Activated T-helper 17 cell treated with anti-CD3 and anti-CD28 coated beads, Interleukin-2, amount 50 U/mL, for 72 hours (primary cell): ENCODE measurements around the gene PIP5K1C. TPM values are rescaled to one million over a fixed set of nuclear protein-coding genes. Genes with fewer than 3 reads are reported as not detected.

Experiments used
- ATAC-seq: fragments of 150-1000 bp; cut with Tn5 transposase; replicated peaks from 2 replicates; pipeline ENCODE4 v1.10.0; 2021; ENCODE audit warnings: mild to moderate bottlenecking, moderate library complexity
- H3K27ac Mint-ChIP-seq: one replicate; pipeline ENCODE4 v1.8.0; 2022; ENCODE audit warnings: mixed read lengths
- H3K27me3 Mint-ChIP-seq: one replicate; pipeline ENCODE4 v1.8.0; 2022; ENCODE audit warnings: mixed read lengths
- H3K36me3 Mint-ChIP-seq: one replicate; pipeline ENCODE4 v1.8.0; 2022; ENCODE audit warnings: low read depth, mild to moderate bottlenecking, mixed read lengths
- H3K4me1 Mint-ChIP-seq: one replicate; pipeline ENCODE4 v1.8.0; 2022; ENCODE audit warnings: mixed read lengths
- H3K4me3 Mint-ChIP-seq: one replicate; pipeline ENCODE4 v1.8.0; 2022; ENCODE audit warnings: mild to moderate bottlenecking, mixed read lengths
- H3K9me3 Mint-ChIP-seq: one replicate; pipeline ENCODE4 v1.8.0; 2022; ENCODE audit warnings: mixed read lengths
- total RNA-seq, 2 donors: library from RNA; stranded (reverse); gene quantifications; one replicate each; pipeline ENCODE4 v1.2.3, GENCODE V29; 2022

Gene PIP5K1C
- total RNA-seq, 2 donors from 2014 or later = 16.1 to 26.2 TPM

DNA sequence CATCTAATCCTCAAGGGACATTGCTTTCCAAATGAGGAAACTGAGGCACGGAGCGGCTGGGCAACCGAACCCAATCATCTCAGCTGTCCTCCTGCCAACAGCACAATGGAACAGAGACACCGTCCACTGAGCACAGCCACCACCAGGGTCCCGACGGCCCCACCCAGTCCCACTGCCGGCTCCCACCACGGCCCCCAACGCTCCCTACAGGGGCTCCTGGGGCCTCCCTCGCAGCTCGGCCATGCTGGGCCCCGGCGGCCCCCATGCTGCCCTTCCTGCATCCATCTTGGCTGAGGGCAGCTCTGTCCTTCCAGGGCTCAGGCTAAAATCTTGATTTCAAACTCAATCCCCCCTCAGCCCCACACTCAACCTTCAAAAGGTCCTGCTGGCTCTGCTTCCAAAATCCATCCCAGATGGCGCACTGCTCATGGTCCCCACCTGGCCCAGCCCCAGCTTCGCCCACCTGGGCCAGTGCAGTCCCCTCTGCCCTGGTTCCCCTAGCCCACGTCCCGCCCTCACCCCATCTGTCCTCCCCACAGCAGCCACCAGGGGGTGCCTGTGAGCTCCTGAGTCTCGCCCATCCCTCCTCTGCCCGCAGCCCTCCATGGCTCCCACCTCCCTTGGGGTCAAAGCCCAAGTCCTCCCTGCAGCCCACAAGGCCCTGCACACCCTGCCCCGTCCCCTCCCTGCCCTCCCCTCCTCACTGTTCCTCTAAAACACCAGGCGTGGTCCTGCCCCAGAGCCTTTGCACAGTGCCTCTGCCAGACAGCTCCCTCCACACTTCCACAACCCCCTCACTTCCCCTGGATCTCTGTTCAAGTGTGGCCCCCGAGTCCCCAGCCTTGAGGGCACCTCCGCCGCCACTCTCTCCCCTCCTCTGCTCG is 7.9 kb downstream of the PIP5K1C start:
- Mint-ChIP-seq H3K4me1 (peaks cover 34% of the 10 kb centered on the region), H3K4me3 (peak overlapping the region; percentile 33), H3K27me3 (no peaks in the 10 kb centered on the region), H3K27ac (no peak overlapping the region), H3K36me3 (peaks cover 6% of the 10 kb centered on the region), H3K9me3 (no peaks in the 10 kb centered on the region)
- ATAC-seq = no peak

DNA sequence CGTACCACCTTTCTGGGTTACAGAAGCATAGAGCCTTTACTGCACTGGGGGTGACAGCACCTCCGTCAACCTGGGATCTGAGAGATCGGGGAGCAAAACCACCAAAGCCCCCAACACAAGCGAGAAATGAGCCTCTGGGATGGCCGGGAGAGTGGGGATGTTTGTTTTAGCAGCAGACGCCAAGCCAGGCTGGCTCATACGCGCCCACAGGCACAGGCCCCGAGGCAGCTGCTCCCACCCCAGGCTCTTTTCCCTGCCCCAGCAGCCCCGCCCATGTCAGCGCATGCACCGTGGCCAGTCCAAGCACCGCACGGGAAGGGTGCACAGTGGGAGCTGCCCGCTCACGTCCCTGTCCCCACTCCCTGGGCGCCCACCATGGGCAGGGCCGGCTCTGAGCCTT is 8.5 kb downstream of the PIP5K1C start:
- Mint-ChIP-seq H3K27me3 (no peaks in the 10 kb centered on the region), H3K4me1 (peaks cover 39% of the 10 kb centered on the region), H3K27ac (peak overlapping the region; percentile 86), H3K4me3 (peak overlapping the region; percentile 72), H3K9me3 (no peaks in the 10 kb centered on the region), H3K36me3 (peaks cover 6% of the 10 kb centered on the region)
- no peak for ATAC-seq

DNA sequence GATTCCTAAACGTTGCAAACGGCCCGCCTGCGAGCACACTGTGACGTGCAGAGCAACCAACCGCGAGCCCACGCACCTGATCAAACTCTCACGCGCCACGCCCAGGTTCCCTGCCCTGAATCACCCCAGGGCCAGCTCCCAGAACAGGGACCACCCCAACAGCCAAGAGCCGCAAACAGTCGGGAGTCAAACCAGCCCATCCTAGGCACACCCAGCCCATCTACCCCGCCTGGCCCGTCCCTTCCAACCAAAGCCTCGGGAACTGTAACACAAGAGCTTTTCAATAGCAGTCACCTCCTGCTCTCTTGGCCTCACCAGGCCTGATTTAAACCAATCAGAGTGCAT is 8.9 kb downstream of the PIP5K1C start:
- H3K27ac Mint-ChIP-seq = peak overlapping the region; percentile 86
- ATAC-seq = peak; percentile 18
- H3K4me3 Mint-ChIP-seq = peak overlapping the region; percentile 72
- peaks cover 6% of the 10 kb centered on the region for H3K36me3 Mint-ChIP-seq
- H3K27me3 Mint-ChIP-seq = no peaks in the 10 kb centered on the region
- peaks cover 39% of the 10 kb centered on the region for H3K4me1 Mint-ChIP-seq
- H3K9me3 Mint-ChIP-seq = no peaks in the 10 kb centered on the region

DNA sequence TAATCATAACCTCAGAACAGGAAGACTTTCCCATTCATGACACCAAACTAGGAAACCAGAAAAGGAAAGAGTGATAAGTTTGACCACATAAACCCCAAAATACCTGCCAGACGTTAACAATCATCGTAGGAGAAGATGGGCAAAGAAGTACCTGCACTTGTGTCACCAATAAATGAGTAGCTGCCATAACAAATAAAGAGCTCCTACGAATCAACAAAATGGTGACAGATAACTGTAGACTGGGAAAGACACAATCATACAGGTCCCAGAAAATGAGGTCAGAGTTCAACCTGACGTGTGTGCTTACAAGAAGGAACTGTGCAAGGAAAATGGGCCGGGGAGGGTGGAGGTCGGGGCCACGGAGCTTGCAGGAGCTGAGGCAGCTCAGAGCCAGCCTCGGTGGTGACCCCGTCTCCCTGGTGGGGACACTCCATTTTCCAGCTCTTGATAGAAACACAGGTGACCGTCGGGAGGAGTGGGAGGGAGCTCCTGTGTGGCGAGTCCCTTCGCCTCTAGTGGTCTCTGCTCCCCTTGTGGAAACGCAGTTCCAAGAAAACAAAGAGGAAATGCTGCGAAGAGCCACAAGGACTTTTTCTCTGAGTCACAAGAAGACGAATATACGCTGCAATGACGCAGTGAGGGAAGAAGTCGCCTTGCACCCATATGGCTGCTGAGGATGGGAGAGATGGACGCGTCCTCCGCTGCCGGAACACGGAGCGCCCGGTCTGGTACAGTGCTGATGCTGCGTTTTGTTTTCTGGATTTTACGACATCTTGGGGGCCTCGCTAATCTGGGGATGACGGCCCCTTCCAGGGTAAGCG is 9.5 kb downstream of the PIP5K1C start:
- peak overlapping the region; percentile 86 for H3K27ac Mint-ChIP-seq
- H3K9me3 Mint-ChIP-seq = no peaks in the 10 kb centered on the region
- no peaks in the 10 kb centered on the region for H3K27me3 Mint-ChIP-seq
- peaks cover 39% of the 10 kb centered on the region for H3K4me1 Mint-ChIP-seq
- H3K36me3 Mint-ChIP-seq = peaks cover 6% of the 10 kb centered on the region
- H3K4me3 Mint-ChIP-seq = peak overlapping the region; percentile 72
- ATAC-seq = peak; percentile 80

DNA sequence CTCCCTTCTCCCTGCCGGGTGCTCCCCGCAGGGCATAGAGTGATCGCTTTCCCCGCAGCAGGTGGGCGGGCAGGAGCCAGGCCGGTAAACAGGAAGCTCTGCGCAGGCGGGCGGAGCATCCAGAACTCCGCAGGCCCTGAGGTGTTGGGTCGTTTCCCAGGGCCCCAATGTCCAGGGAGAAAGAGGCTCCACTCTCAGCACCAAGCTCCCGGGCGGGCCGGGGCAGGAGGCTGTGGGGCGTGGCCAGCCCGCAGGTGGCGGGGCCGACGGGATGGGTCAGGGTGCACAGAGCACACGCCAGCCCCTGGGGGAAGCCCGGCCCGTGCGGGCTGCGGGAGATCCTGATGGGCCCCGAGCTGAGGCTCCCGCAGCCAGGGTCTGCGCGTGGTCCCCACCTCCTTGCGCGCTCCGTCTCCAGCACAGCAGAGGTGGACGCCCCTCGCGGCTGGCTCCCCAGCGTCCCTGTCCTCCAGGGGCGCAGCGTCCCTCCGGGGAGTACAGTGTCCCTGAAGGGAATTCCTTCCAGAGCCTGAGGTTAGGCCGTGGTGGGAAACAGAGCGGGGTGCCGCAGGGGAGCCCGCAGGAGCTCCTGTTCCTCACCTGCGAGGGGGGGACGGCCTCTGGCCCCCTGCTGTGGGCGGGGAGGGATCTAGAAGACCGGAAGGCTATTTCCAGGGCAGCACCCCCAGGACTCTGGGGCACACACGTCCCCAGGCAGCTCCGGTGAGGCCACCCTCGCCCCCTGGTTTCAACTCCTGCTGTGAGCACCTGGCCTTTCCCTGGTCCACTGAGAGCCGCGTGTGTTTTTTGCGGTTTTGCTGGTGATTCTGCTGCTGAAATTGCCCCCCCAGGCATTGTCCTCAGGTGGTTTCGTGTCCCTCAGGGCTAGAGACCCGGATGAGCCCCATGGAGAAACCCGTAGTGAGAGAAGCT is 12.2 kb downstream of the PIP5K1C start:
- peak; percentile 32 for ATAC-seq
- H3K4me1 Mint-ChIP-seq = peaks cover 38% of the 10 kb centered on the region
- H3K9me3 Mint-ChIP-seq = no peaks in the 10 kb centered on the region
- no peaks in the 10 kb centered on the region for H3K27me3 Mint-ChIP-seq
- peaks cover 6% of the 10 kb centered on the region for H3K36me3 Mint-ChIP-seq
- peak overlapping the region; percentile 46 for H3K27ac Mint-ChIP-seq
- peak overlapping the region; percentile 79 for H3K4me3 Mint-ChIP-seq

DNA sequence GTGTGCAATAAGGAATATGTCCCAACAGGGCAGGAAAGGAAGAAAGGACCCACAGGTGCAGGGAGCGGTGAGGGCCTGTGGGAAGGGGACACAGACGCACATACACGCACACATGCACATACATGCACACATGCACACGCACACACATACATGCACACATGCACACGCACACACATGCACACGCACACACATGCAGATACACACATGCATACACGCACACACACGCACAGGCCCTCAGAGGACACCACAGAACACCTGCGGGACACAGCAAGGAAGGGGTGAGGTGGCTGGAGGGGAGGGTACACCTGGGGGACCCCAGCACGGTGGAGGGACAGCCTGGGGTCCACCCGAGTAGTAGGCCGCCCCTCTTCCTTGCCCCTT is 12.9 kb downstream of the PIP5K1C start:
- no peak for ATAC-seq

DNA sequence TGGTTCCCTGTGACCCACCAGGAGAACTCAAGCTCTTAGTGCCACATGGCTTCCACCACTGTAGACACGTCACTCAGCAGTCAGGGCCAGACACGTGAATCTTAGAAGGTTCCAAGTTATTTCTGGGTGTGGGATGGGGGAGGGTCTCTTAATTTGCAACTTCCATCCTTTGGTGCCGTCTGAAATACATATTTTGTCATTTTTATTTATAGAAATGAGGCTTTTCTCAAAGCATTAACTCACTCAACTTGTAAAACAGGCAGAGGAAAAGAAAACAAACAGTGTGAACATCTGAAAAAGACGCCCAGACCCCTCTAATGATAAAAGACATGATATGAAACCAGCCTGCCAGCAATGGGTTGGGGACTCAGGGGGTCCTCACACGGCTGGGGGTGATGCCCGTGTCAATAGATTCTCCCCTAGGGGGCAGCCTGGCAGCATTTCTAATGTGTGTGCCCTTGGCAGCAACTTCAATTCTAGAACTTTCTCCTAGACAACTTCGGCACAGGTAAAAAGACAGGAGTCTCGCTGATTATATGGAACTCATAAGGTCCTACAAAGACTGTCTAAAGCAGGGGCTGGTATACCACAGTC is 15.4 kb downstream of the PIP5K1C start:
- peaks cover 16% of the 10 kb centered on the region for H3K4me1 Mint-ChIP-seq
- H3K27ac Mint-ChIP-seq = no peak overlapping the region
- no peaks in the 10 kb centered on the region for H3K9me3 Mint-ChIP-seq
- H3K4me3 Mint-ChIP-seq = no peak overlapping the region
- no peaks in the 10 kb centered on the region for H3K27me3 Mint-ChIP-seq
- no peak for ATAC-seq
- H3K36me3 Mint-ChIP-seq = no peaks in the 10 kb centered on the region

More for the DNA sequence above, 12.9 kb downstream of the PIP5K1C start:
- Mint-ChIP-seq H3K27me3 (no peaks in the 10 kb centered on the region), H3K9me3 (no peaks in the 10 kb centered on the region), H3K36me3 (peaks cover 6% of the 10 kb centered on the region), H3K4me3 (peak overlapping the region; percentile 79), H3K27ac (peak overlapping the region; percentile 67), H3K4me1 (peaks cover 33% of the 10 kb centered on the region)

DNA sequence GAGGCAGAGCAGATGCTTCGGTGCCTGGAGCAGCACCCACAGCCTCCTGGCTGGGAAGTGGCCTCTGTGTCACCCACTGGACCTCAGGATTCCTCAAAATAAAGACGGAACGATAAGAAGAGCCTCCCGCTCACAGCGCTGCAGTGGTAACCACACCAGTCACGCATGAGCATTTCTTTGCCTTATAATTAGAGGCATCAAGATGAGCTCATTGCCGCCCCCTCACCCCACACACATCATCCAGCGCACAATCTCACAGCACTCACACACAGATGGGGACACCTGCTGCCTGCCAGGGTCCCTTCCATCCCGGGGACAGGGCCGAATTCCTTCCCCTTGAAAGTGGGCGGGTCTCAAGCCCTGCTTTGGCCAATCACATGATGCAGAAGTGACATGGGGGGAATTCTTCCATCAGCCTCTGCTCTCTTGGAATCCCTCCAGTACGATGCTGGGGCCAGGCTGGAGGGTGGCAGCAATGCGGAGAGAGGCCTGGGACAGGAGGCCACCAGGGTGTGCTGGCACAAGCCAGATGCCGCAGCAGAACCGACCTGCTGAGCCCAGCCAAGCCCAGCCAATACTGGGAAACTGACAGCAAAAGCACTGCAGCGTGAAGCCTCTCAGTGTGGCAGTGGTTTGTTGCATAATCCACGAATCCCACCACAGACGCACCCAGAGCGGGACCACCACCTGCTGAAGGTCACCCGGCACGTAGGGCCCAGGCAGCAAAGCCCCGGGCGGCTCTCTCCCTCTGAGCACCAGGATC is 16.0 kb downstream of the PIP5K1C start:
- no peak overlapping the region for H3K27ac Mint-ChIP-seq
- no peaks in the 10 kb centered on the region for H3K9me3 Mint-ChIP-seq
- no peaks in the 10 kb centered on the region for H3K27me3 Mint-ChIP-seq
- peaks cover 11% of the 10 kb centered on the region for H3K4me1 Mint-ChIP-seq
- no peak overlapping the region for H3K4me3 Mint-ChIP-seq
- no peaks in the 10 kb centered on the region for H3K36me3 Mint-ChIP-seq
- ATAC-seq = no peak

DNA sequence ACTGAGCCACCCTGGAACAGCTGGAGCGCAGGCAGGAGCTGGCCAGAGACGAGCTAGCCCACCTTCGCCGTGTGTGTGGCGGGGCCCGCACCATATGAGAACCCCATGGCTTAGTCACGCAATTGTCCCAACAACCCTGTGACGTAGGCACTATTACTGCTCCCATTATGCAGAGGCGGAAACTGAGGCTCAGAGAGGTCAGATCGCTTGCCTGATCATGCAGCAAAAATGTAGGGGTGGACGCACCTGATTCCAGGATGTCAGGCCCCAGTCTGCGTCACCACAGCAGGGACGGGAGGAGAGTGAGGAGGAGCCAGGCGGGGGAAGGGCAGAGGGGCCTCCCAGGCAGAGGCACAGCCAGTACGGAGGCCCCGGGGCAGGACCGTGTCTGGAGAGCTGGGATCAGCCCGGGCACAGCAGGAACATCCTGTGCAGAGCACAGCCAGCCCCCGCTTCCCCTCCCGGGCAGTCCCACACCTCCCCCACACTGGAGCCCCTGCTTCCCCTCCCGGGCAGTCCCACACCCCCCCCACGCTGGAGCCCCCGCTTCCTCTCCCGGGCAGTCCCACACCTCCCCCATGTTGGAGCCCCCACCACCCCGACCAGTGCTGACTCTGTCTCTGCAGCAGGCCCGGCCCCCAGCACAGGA is 16.7 kb downstream of the PIP5K1C start:
- Mint-ChIP-seq H3K9me3 (no peaks in the 10 kb centered on the region), H3K36me3 (no peaks in the 10 kb centered on the region), H3K4me3 (no peak overlapping the region), H3K27ac (no peak overlapping the region), H3K4me1 (peaks cover 9% of the 10 kb centered on the region), H3K27me3 (no peaks in the 10 kb centered on the region)
- no peak for ATAC-seq

DNA sequence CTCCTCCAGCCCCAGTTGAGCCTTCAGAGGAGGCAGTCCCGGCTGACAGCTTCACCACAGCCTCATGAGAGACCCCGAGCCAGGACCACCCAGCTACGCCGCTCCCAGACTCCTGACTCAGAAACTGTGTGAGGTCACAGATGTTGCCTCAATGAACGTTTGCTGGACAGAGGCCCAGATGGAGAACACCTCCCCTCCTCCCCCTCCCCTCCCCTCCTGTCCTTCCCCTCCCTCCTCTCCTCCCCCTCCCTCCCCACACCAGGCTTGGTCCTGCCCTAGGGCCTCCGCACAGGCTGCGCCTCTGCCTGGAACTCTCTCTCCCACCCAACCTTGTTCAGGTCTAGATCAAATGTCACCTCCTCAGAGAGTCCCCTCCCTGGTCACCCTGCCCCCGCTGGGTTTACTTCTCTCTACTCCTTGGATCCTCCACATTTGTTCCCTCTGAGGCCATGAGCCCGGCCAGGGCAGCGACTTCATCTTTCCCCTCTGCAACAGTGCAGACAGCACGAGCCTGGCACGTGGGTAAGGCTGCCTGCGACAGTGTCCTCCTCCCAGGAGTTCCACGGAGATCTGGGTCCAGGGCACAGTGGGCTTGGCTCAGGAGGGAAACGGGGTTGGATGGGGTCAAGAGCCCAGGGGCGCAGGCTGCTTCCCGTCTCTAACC is 17.4 kb downstream of the PIP5K1C start:
- Mint-ChIP-seq H3K9me3 (no peaks in the 10 kb centered on the region), H3K27me3 (no peaks in the 10 kb centered on the region), H3K36me3 (no peaks in the 10 kb centered on the region), H3K4me1 (peaks cover 6% of the 10 kb centered on the region), H3K4me3 (no peak overlapping the region), H3K27ac (no peak overlapping the region)
- ATAC-seq = no peak

DNA sequence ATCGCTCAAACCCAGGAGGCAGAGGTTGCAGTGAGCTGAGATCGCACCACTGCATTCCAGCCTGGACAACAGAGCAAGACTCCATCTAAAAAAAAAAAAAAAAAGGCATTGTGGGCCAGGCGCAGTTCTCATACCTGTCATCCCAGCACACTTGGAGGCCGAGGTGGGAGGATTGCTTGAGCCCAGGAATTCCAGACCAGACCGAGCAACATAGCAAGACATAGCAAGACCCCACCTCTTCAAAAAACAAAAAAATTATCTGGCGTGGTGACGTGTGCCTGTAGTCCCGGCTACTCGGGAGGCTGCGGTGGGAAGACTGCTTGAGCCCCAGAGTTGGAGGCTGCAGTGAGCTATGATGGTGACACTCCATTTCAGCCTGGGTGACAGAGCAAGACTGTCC is 18.0 kb downstream of the PIP5K1C start:
- no peak for ATAC-seq
- H3K36me3 Mint-ChIP-seq = no peaks in the 10 kb centered on the region
- H3K4me3 Mint-ChIP-seq = no peak overlapping the region
- no peaks in the 10 kb centered on the region for H3K27me3 Mint-ChIP-seq
- no peak overlapping the region for H3K27ac Mint-ChIP-seq
- peaks cover 4% of the 10 kb centered on the region for H3K4me1 Mint-ChIP-seq
- no peaks in the 10 kb centered on the region for H3K9me3 Mint-ChIP-seq

DNA sequence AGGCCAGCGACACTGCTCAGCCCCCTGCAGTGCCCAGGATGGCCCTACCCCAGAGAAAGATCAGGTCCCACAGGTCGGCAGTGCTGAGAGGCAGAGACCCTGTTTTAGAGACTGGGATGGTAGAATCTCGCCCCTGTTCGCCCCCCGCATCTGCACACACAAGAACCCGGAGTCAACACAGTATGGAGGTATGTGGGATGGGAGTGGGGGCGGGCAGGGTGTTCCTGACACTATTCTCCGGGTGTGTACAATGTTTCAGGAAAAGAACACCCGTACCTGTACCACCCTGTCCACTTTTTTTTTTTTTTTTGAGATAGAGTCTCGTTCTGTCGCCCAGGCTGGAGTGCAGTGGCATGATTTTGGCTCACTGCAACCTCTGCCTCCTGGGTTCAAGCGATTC is 19.3 kb downstream of the PIP5K1C start:
- no peak for ATAC-seq

More for the DNA sequence above, 19.3 kb downstream of the PIP5K1C start:
- Mint-ChIP-seq H3K4me1 (no peaks in the 10 kb centered on the region), H3K9me3 (no peaks in the 10 kb centered on the region), H3K27me3 (no peaks in the 10 kb centered on the region), H3K4me3 (no peak overlapping the region), H3K36me3 (no peaks in the 10 kb centered on the region), H3K27ac (no peak overlapping the region)
